ENCODE results near the gene KCNC2.
"Not testable (repeated sequence)": the region's sequence is repeated elsewhere in the genome, so short reads cannot be mapped to it uniquely, and the experiment has no call there.

Gene KCNC2

DNA sequence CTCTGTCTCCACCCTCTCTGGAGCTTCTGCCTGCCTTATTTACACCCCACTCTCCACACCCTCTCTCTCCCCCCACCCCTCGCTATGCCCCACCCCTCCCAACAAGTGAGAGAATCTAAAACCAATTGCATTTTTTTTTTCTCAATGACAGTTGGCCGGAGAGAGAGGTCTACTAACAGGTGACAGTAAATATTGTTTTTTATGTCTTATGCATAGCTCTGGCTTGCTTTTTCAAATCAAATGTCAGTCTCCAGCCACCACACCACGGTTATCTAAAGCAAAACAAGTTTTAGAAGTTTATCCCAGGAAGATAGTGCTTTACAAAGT is at the start of gene KCNC2:
Gene KCNC2, minus strand, starts transcription at position 28 of the 327 bp plus-strand sequence.
- DNase-seq, result no peak

DNA sequence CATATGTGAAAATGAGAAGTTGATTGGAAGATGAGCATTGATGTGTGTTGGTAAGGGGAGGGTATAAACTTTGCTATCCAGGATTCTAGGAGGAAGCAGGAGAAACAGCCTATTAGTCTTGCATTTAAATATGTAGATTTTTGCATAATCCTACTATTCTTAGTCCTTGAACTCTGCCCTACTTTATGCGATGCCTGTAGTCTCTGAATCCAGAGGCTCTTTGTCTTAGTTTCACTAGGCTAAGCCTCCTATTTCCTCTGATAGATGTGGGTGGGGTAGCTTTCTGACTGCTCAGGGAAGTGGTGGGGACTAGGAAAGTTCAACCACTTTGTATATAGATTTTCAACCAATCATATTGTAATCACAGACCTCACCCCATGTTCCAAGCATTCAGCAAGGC is 49.5 kb upstream of the KCNC2 start:
- no peak for DNase-seq

DNA sequence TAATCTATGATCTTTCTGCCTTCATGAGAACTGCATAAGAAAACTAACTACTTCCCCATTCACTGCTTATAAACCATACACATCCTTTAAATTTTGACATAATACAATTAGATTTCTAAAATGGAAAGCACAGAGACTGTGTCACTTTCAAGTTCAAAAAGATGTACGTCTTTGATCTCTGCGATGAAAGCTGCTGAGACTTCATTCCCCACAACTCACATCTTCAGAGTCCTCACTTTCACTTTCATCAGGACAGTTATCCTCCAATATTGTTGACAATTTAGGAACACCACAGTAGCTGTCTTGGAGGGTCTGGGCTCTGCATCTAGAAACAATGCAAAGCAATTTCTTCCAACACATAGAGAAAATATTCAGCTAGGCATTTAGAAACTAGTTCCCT is 47.9 kb upstream of the KCNC2 start:
- DNase-seq, result peak in 1 of 2 donors; percentile 22

DNA sequence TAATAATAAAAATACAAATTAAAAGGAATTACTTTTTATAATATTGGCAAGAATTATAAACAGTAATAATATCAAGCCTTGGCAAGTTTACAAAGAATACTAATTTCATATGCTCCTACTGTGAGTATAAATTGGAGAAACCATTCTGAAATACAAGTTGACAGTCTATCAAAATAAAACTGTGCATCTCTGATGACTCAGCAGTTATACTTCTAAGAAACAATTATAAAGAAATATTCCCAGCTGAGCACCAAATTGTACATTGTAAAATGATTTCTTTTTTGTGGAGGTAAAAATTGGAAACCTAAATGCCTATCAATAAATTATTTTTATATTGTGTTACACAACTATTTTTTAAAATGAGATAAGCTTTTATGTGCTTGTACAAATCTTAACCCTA is 35.5 kb upstream of the KCNC2 start:
- DNase-seq, result no peak

DNA sequence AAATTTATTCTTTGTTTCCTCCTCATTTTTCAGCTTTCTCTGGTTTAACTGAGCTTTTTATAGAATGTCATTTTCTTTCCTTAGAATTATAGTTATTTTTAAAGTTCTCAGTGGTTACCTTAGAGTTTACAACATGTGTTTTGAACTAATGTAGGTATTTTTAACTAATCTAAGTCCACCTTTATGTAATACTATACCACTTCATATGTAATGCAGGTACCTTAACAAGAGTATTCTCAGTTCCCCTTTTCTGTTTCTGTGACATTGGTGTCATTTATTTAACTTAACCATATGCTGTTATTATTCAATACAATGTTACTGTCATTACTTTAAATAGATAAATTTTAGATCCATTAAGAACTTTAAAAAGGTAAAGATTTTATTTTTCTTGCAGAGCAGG is 30.3 kb upstream of the KCNC2 start:
- no peak for DNase-seq

DNA sequence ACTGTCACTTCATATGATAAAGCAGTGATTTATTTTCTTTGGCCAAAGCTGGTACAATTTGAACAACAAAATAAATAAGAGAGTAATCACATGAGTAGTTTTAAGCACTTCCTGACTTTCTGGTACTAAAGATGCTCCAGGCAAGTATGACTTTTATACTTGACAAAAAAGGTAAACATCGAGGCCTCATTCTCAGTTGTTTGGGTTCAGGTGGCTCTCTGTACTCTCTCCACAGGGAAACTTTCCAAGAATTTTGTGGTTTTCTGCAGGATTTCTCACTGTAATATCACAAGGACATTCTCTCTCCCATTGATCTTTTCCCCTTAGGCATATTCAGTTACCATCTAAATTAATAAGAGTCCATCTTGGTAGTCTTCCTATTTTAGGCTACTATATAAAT is 26.6 kb upstream of the KCNC2 start:
- no peak for DNase-seq

DNA sequence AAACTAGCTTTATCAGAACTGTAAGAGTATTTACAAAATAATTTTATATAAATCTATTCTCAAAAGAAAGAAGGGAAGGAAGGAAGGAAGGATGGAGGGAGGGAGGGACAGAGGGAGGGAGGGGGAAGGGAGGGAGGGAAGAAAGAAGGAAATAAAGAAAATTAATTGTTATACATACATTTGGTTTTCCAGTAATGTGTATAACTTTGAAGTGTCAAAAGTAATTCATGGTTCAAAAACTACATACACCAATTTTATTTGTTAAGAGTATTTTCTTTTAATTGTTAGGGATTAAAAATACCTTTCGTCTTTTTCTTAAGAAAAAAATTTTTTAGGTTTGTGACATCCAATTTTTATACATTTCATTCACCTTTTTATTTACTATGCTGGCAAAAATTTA is 17.5 kb upstream of the KCNC2 start:
- DNase-seq, result no peak

DNA sequence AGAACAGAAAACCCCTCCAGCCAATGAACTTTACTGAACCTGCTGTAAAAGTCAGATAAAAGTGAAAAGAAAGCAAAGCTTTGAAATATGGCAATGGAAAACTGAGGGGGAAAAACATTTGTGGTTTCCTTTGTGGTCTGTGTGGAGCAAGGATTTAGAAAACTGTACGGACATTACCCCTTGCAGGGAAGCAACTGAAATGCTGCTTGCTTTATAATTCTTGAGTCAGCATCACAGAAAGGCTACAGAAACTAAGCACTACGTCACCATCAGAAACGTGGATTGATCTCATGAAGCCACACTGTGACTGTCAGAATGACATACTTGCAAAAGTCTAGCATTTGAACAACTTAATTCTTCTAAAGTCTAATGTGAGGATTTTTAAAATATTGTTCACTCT is 2.4 kb upstream of the KCNC2 start:
- no peak for DNase-seq

DNA sequence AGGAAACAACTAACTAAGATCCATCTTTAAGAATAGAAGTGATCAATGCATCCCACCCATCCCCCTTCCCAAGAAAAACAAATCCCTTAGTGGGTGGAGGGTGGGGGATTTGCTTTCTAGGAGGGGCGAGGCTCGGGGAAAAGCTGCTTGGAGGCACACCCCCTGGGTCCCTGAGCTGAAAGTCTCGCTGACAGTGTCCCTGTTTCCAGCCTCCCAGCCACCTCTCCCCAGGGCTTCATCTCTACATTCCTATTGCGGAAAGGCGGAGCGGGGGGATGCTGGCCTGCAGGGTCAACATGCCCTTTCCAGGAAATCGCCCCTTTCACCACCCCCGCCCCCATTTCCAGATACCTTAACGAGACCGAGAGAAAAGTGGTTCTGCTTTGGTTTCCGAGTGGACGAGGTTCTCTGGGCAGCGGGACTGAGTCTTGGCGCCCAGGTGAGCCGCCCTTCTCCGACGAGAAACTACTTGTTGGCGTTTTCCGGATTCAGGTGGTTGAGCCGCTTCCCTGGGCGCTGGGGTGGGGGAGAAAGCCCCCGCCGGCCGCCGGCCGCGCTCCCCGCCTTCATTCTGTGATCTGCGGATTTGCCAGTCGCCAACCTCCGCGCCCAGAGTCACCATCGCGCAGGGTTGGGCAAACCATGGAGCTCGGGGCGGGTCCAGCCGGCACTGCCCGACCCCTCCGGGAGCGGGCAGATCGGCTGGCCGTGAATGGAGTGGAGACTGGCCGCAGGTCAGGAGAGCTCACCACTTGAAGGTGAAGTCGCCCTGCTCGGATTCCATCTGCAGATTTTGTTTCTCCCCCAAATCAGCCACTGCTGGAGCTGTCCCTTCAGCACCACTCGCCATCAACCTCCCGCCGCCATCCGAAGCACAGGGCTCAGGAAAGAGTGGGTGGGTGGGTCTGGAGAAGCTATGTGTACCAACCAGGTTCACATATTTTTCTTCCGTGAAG is 505 bp downstream of the KCNC2 start:
- peak in 1 of 2 donors; percentile 1 for DNase-seq

DNA sequence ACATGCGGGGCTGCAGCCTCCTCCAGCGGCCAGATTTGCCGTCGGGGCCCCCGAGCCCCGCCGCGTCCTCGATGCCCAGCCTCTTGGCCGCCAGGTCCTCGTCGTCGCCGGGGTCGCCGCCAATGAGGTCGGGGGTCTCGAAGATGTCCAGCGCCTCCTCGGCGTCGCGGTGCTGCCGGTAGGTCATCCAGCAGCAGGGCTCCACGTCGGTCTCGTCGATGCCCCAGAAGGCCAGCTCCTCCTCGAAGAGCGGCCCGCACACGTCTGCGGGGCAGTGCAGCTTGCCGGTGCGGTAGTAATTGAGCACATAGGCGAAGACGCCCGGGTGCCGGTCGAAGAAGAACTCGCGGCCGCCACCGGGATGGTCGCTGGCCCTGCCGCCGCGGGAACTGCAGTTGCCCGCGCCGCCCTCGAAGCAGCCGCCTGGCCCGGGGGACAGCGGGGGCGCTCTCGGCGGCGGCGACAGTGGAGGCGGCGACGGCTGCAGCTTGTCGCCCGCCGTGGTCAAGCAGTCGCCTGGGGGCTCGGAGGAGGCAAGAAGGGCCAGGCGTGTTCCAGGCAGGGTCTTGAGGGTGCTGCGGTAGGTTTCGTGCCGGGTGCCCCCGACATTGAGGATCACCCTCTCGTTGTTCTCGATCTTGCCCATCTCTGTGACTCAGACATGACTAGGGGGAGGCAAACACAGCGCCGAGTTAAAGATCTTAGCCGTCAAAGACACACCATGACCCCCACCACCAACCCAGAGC is 2.1 kb downstream of the KCNC2 start:
- no peak for DNase-seq

DNA sequence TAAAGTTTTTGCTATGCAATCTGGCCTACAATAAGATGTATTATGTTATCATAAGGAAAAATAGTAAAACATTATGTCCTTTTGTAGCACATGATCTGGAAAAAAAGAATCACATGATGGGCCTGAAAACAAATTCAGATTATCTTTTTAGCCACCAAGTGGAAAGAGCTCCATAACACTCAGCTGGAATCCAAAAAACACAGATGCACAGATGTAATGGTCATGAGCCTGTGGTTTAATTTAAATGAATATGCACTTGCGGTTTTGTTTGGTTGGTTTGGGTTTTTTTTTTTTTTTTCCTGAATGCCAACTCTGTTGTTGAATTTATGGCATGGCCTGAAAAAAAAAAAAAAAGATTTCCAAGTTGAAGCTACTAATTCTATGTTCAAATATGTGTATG is 4.1 kb downstream of the KCNC2 start:
- DNase-seq, result no peak

DNA sequence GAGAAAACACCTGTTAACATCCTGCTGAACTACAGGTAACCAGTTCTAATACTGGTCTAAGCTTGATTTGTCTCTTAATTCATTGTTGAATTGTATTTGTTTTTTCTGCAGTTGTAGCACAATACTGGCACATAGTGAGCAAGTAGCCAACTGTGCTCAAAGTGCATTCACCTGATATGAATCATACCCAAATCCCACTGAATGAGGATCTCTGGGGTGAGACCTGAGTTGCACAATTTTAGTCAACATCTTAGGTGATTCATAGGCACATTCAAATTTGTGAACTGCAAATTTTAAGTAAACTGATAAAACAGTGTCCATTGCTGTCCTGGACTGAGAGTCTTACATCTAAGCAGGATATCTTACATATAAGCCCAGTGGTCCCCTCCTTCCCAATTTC is 12.8 kb downstream of the KCNC2 start:
- DNase-seq, result no peak

DNA sequence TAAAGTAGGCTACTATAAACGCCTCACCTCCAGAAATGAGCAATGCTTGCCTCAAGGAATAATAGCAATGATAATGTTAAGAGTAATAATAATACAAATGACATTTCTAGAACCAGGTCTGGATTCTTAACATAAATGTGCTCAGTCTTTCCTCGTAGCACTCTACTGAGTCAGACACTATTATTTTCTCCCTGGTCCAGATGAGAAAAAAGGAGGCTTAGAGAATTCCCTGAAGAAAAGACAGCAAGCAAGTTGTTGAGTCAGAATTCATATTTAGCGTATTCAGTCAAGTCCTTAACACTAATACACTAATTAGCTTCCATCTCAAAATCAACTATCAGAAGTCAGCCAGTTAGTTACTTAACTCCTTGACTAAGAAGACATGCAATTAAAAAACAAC is 13.2 kb downstream of the KCNC2 start:
- DNase-seq, result no peak

DNA sequence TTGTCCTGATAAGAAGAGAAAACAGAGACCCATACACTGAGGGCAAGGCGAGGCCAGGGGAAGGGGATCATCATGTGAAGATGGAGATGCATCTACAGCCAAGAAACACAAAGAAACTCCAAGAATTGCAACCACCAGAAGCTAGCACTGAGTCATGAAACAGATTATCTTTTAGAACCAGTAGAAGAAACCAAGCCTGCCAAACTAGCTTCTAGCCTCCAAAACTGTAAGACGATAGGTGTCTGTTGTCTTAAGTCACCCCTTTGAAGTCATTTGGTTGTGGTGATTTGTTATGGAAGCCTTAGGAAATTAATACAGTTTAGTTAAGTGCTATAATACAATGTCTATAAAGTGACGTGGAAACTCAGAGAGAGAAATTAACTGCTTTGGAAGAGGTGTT is 15.4 kb downstream of the KCNC2 start:
- DNase-seq, result no peak

DNA sequence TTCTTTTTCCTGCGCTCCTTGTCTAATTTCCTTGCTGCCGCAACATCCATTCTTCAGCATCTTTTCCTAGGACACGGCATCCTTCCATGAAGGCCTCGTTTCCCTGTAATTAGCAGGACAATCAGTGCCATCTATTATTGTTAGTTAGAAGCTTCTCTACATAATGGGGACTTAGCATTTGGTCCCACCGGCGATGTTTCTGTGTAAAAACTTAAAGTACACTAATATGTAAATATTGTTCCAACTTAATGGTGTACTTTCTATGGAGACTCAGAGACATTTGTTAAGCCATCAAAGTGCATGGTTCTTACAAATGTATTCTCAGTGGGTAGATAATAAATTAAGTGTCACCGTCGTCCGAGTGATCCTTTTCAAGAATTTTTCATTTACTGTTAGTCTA is 17.4 kb downstream of the KCNC2 start:
- DNase-seq, result no peak

DNA sequence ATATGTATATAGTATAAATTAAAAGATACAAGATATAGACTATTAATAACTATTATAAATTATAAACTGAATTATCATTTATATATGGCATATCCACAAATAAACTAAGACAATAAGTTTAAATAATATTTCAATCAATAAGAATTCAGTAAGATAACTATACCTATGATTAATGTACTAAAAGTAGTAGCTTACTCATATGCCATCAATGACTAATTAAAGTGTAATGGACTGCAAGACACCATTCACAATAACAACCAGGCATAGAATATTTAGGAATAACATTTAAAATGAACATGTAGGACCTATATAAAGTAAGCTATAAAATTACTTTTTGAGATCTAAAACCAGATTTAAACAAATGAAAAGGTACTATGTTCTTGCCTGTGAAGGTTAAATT is 18.8 kb downstream of the KCNC2 start:
- no peak for DNase-seq

DNA sequence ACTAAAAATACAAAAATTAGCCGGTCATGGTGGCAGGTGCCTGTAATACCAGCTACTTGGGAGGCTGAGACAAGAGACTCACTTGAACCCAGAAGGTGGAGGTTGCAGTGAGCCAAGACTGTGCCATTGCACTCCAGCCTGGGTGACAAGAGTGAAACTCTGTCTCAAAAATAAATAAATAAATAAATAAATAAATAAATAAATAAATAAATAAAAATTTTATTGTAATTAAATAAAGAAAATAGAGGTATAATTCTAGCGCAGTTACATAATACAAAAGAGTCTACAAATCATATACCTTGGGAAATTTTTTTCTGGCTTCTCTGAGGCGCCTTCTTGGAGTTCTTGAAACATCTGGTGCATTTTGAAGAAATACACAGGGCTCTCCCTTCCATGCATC is 23.8 kb downstream of the KCNC2 start:
- DNase-seq, result not testable (repeated sequence)

DNA sequence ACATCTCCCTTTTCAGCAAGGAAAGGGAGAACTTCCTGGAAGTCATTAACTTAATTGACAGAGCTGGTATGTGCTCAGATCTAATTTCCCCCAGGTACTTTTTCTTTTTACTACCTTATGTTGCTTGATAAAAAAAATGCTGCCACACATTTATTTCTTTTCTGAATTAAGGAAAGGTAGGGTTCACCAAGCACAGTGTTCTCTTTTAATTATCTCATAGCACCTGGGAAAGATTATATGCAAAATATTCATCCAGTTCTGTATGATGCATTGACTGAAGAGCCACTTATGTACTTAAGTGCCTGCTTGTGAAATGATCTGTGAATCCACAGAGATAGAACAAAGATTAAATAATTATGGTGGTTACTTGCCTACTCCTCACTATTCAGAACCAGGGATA is 25.1 kb downstream of the KCNC2 start:
- DNase-seq, result no peak

DNA sequence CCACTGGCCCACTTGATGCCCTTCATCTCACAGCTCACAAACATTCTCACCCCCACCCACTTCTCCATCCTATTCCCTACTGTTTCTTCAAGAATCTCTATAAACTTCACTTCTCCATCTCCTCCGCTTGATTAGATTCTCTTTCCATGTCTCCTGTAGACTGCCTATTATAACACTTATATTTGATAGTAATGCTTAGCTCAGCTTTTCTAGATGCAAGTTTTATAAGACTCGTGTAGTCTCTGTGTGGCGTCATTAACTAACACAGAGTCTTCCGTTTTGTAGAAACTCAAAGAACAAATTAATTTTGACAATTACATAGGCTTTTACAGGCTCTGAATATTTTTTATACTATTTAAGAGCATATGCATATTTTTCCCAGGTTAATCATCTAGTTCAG is 25.7 kb downstream of the KCNC2 start:
- DNase-seq, result no peak

DNA sequence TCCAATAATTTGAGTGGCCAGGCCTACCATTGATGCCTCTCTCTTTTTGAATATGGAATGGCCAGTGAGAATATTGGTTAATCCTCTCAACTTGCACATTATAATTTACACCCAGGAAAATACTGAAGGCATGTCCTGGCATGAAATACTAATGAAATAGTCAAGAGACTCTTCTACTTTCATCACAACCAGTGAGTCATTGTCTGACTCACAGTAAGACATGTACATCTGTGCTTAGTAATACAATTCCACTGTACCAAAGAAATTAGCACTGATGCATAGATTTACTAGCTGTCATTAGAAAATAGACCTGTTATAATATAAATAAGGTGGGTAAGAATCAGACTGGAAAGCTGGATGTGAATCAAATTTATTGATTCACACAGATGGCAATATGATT is 31.6 kb downstream of the KCNC2 start:
- DNase-seq, result no peak

DNA sequence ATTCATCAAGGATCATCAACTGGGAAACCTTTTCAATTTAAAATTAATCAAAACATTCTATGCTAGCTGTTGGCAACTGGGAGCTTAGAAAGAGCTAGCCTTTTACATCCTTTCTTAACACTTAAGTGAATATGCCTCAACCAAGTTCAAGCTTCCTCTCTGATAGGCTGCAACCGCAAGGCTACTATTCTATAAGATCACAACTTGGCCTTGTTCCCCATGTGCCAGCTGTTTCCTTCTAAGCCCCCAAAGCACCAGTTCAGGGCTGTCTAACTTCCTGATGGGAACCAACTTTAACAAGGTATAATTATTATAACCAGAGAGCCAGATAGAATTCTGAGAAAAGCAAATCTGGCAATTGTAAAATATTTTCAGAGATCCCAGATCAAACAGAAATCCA is 37.0 kb downstream of the KCNC2 start:
- DNase-seq, result no peak

DNA sequence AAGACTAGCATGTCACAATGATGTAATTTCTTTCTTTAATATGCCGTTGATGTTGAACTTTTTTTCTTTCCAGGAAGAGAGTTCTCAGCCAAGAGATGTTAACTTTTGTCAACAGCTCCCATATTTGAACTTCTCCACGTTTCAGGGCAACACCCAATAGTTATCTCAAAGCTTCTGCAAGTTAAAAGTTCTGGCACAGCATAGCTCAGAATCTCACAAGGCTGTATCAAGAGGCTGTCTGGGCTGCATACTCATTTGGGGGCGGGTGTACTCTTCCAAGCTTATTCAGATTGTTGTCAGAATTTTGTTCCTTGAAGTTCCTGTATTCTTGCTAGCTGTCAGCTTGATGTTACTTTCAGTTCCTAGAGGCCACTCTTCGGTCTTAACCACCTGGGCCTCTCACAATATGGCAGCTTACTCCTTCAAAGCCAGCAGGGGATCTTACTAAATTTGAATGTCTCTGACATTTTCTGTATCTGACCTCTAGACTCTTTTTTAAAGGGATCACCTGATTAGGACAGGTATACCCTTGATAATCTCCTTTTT is 38.9 kb downstream of the KCNC2 start:
- no peak for DNase-seq

DNA sequence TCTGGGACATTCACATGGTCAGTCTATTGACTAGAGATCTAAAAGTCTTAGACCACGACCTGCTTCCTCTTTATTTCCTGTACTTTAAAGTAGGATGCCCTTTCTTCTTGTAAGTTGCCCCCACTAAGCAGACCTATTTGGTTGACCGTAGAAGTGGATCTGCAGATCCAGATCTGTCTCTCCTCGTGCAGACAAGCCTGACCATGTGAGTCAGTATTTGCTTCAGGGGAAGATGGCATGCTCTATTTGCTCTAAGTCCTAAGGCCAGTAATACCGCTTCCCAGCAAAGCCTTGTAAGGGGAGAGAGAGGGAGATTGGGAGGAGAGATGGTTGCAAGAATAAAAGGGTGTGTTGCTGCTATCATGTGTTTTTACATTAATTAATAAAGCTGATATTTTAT is 46.8 kb downstream of the KCNC2 start:
- no peak for DNase-seq

DNA sequence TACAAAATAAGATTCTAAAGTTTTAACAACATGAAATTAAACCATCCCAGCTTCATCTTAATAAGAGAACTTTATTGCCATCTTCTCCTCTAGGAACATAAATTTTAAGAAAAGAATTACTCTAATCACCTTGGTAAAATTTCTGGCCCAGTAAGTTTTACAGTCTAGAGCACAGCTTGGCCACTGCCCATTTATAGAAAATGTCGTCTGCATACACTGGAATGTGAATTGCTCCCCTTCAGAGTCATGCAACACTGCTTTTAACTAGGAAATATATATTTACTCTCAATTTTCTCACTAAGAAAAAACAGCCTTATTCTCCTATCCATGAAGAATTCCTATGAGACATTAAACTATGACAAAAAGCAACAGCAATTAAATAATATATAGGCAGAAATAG is 48.2 kb downstream of the KCNC2 start:
- DNase-seq, result no peak

Measured in CD4-positive, alpha-beta T cell treated with Interleukin-4 for 1 hour (primary cell).